HAP-1 (cell line): Measurements from ENCODE around the gene SPINK5.

ENCODE experiments used
- DNase-seq, 2 experiments: peaks; one replicate each; pipeline ENCODE4 v3.0.0-alpha.2; 2016 to 2020; ENCODE audit warnings: low spot score in 2 of 2
- H3K27me3 ChIP-seq: fragments of 250-450 bp; sonication (Bioruptor Pico); 2 replicates; pipeline ENCODE4 v1.5.1; 2020; ENCODE audit warnings: low read depth, mild to moderate bottlenecking, moderate library complexity
- H3K36me3 ChIP-seq: fragments of 250-450 bp; sonication (Bioruptor Pico); replicated peaks from 2 replicates; pipeline ENCODE4 v1.5.1; 2020; ENCODE audit warnings: mild to moderate bottlenecking
- H3K4me1 ChIP-seq: fragments of 250-450 bp; sonication (Bioruptor Pico); 2 replicates; pipeline ENCODE4 v1.5.1; 2020; ENCODE audit warnings: mild to moderate bottlenecking
- H3K4me3 ChIP-seq: fragments of 250-450 bp; sonication (Bioruptor Pico); 2 replicates; pipeline ENCODE4 v1.5.1; 2020; ENCODE audit warnings: mild to moderate bottlenecking, moderate library complexity
- H3K9me3 ChIP-seq: fragments of 250-450 bp; sonication (Bioruptor Pico); 2 replicates; pipeline ENCODE4 v1.5.1; 2020; ENCODE audit warnings: mild to moderate bottlenecking, moderate library complexity
- in situ Hi-C: fragments of 300-500 bp; cut with MboI; formaldehyde crosslinking; loops from 3 replicates; pipeline ENCODE4 v1.14.3; 2020; ENCODE audit warnings: low sequenced_read_pairs, inconsistent platforms, mixed read lengths

Gene SPINK5

DNA sequence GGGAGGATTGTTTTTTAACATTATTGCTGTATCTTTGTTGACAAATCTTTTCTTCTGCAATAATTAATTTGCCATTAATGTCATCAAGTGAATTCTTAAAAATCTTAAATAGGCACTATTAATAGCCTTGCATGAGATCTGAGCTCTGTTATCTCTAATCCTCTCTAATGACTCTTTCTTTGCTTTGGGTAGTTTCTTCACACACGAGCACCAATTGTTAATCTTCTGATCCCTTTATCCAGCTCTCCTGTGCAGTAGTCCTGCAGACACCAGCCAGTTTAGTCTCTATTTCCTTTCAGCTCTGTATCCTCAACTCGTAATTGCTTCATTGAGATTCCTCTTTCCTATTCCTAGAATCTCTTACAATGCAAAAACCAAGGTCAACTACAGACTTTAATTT is 112.7 kb downstream of the SPINK5 start:
- Histone ChIP-seq H3K9me3 (no peaks in the 10 kb centered on the region), H3K4me1 (no peaks in the 10 kb centered on the region), H3K36me3 (no peaks in the 10 kb centered on the region), H3K4me3 (no peak overlapping the region), H3K27me3 (no peaks in the 10 kb centered on the region)
- in situ Hi-C loops, result loop anchor here (25.0 kb wide), 1 partner anchor 561 kb away; no protein-coding TSS in a partner anchor
- DNase-seq, result no peak

DNA sequence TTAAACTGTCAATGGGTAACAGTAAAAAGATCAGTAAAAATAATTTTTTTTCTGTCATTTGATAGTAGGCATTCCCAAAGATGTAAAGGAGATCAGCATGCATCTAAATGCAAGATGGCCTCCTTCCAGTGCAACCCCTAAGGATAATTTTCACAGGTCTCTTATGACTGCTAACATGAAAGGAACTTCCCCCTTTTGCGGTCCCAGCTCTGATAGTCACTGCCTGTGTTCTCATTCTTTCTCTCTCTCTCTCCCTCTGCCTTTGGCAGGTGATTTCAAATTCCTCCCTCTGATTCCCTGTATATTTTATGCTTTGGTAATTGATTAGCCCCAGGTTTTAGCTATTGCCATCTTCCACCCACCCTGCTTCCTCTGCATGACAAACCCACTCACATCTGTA is 113.4 kb downstream of the SPINK5 start:
- Histone ChIP-seq H3K9me3 (no peaks in the 10 kb centered on the region), H3K4me3 (no peak overlapping the region), H3K27me3 (no peaks in the 10 kb centered on the region), H3K4me1 (no peaks in the 10 kb centered on the region), H3K36me3 (no peaks in the 10 kb centered on the region)
- DNase-seq, result no peak
- in situ Hi-C loops, result loop anchor here (25.0 kb wide), 1 partner anchor 560 kb away; no protein-coding TSS in a partner anchor

DNA sequence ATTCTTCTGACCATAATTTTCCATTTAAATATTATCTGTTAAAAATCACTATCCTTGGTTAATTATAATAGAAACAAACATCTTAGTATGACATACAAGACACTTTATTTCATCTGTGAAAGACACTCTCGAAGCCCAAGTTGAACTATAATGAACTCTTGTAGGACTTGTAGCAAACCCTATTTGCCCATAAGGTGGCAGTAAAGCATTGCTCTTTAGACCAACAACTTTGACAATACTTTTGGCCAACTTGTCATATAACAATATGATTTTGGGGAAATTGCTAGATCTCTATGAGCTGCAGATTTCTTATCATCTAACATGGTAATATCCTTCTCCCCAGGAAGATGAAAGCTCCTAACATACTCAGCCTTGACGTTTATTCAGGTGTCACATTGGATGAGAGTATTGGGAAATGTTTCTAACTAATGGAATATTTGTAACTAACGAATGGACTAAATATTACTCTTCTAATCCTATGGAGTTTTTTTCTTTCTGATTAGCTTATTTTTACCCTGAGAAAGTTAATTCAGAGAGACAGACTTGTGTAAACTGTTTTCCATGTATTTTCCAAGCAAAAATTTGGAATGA is 115.5 kb downstream of the SPINK5 start:
- peak; percentile 12 to 49 for DNase-seq
- Histone ChIP-seq H3K27me3 (no peaks in the 10 kb centered on the region), H3K4me1 (no peaks in the 10 kb centered on the region), H3K36me3 (no peaks in the 10 kb centered on the region), H3K9me3 (no peaks in the 10 kb centered on the region), H3K4me3 (no peak overlapping the region)
- in situ Hi-C loops, result loop anchor here (25.0 kb wide), 1 partner anchor 558 kb away; no protein-coding TSS in a partner anchor

- no peak for DNase-seq
- no peaks in the 10 kb centered on the region for H3K36me3 ChIP-seq
- no peaks in the 10 kb centered on the region for H3K9me3 ChIP-seq
- no peaks in the 10 kb centered on the region for H3K4me1 ChIP-seq
- in situ Hi-C loops, result loop anchor here (25.0 kb wide), 1 partner anchor 551 kb away; no protein-coding TSS in a partner anchor
- 0 out of 2 replicates have a peak, but pooled peaks cover 3% of the 10 kb centered on the region for H3K27me3 ChIP-seq
- no peak overlapping the region for H3K4me3 ChIP-seq
Observed at GRCh38 chr5:148186248-148187003, 122.6 kb downstream of the SPINK5 start.
